ENCODE data around the gene IP6K2.

The IP6K2 gene

DNA sequence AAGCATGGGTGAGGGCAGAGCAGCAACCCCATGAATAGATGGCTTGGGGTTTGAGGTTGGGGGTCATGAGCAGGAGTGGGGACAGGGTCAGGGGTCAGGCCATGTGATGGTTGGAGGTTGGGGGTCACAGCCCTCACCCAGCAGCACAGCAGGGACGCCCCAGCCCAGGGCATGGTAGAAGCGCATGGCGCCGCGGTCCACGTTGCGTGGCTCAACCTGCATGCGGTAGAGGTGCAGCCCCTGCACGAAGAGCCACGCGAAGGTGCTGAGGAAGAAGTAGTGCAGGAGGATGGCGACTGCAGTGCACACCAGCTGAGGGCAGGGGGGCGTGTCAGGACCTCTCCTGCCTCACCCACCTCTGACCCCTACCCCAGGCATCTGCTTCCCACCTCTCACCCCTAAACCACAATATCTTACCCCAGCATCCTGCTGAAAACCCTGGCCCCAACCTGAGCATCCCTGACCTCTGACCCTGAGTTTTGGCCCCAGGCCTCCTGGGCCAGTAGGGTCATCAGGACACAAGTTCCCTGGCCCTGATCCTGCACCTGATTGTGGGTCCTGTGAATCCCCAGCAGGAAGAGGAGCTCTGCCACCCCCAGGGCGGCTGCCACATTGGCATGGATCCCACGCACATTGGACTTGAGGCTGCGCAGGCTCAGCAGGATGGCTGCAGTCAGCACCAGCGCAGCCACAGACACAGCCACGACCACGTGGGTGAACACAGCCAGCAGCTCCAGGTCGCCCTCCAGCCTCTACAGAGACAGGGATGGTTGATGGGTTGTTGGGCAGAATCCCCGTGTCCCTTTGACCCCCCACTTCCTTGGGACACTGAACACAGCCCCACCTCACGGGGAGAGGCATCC lies 71.9 kb downstream of the IP6K2 start:
- DNase-seq (ENCODE audit: low spot score), result no peak
- no peak for FAIRE-seq

DNA sequence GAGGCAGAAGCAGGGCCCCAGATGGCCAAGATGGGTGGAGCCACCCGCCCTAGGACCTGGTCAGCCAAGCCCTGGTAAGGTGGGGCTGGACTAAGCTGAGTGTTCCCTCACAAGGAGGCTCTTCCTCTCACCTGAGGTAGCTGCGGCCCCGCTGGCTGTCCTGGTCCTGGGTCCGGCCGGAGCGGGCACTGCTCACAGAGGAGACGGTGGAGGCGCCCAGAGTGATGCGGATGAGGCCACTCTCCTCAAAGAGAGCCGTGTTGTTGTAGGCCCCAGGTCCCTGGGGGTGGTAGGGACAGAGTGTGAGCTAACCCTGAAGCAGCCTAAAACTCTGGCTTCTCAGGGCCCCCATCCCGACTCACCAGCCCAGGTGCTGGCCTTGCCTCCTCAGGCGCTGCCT lies 74.4 kb downstream of the IP6K2 start:
- no peak for DNase-seq (ENCODE audit: low spot score)
- FAIRE-seq, result no peak

- FAIRE-seq (no peak), DNase-seq (ENCODE audit: low spot score) (no peak)
Measured at GRCh38 chr3:48641396-48641795, 75.6 kb downstream of the IP6K2 start.

- DNase-seq (ENCODE audit: low spot score) (no peak), FAIRE-seq (no peak)
Measured at GRCh38 chr3:48639944-48640606, 76.9 kb downstream of the IP6K2 start.
